H1 (cell line): ENCODE results near the gene MVP. TPM values are rescaled to one million over a fixed set of nuclear protein-coding genes. Genes with fewer than 3 reads are reported as not detected.

Source experiments
- CTCF ChIA-PET: fragments of 300-600 bp; sonication (Branson Sonifier 250); formaldehyde crosslinking; loops from one replicate; lab custom pipeline; 2021; ENCODE audit not compliant: partially characterized antibody; lab: Charles Lee
- POLR2A ChIA-PET: fragments of 300-600 bp; sonication (Branson Sonifier 250); formaldehyde crosslinking; loops from one replicate; lab custom pipeline; 2021; ENCODE audit warnings: inconsistent platforms; ENCODE audit not compliant: partially characterized antibody; lab: Charles Lee
- DNase-seq, 2 experiments: peaks; one replicate each; pipeline versions ENCODE4 v3.0.0 to v3.0.0-alpha.2; 2010 to 2022; ENCODE audit warnings: low spot score in 2 of 2, low read depth in 1 of 2, mixed read lengths in 1 of 2
- FAIRE-seq: peaks from 2 replicates; lab custom pipeline; 2011; peaks lifted over from hg19 to GRCh38; lab: Jason Lieb, UNC
- H2AFZ ChIP-seq: 2 replicates; pipeline ENCODE4 v1.8.1; 2012; ENCODE audit warnings: low read length, inconsistent platforms
- H2AK5ac ChIP-seq: 2 replicates; pipeline ENCODE4 v1.6.1; 2013; ENCODE audit warnings: low read depth, low read length
- H2BK120ac ChIP-seq: replicated peaks from 2 replicates; pipeline ENCODE3; 2013; ENCODE audit warnings: low read depth, low read length, inconsistent platforms
- H2BK12ac ChIP-seq: 2 replicates; pipeline ENCODE4 v1.6.1; 2013; ENCODE audit warnings: low read depth, low read length
- H2BK15ac ChIP-seq: 2 replicates; pipeline ENCODE4 v1.6.1; 2013; ENCODE audit warnings: low read length
- H2BK20ac ChIP-seq: 2 replicates; pipeline ENCODE4 v1.6.1; 2013; ENCODE audit warnings: low read length
- H2BK5ac ChIP-seq: 2 replicates; pipeline ENCODE4 v1.6.1; 2013; ENCODE audit warnings: low read depth, low read length
- H3K14ac ChIP-seq: 2 replicates; pipeline ENCODE4 v1.6.1; 2013; ENCODE audit warnings: inconsistent platforms; ENCODE audit not compliant: insufficient read length
- H3K18ac ChIP-seq: 2 replicates; pipeline ENCODE4 v1.6.1; 2013; ENCODE audit warnings: low read length; ENCODE audit errors: extremely low read depth
- H3K23ac ChIP-seq: 2 replicates; pipeline ENCODE4 v1.6.1; 2013; ENCODE audit warnings: inconsistent platforms; ENCODE audit not compliant: insufficient read length
- H3K23me2 ChIP-seq: 2 replicates; pipeline ENCODE4 v1.6.1; 2013; ENCODE audit warnings: low read depth, low read length
- H3K27ac ChIP-seq: 2 replicates; pipeline ENCODE4 v1.6.1; 2011; ENCODE audit warnings: low read depth, low read length, inconsistent platforms
- H3K27me3 ChIP-seq, 4 experiments: replicated peaks in 1 of 4; 1 replicate in 1 of 4; 2 replicates in 3 of 4; pipeline versions ENCODE4 v1.6.1 to v1.8.1; 2011 to 2013; ENCODE audit warnings: low read length in 3 of 4, mild to moderate bottlenecking in 3 of 4, inconsistent platforms in 2 of 4, mixed read lengths in 2 of 4, moderate library complexity in 1 of 4; ENCODE audit not compliant: control insufficient read depth in 3 of 4, insufficient read depth in 3 of 4; ENCODE audit errors: extremely low read depth in 1 of 4
- H3K36me3 ChIP-seq, 4 experiments: 2 replicates each; pipeline versions ENCODE4 v1.6.1 to v1.8.1; 2011 to 2013; ENCODE audit warnings: mild to moderate bottlenecking in 4 of 4, low read length in 3 of 4, moderate library complexity in 2 of 4, control low read depth in 1 of 4, inconsistent platforms in 1 of 4; ENCODE audit not compliant: insufficient read depth in 4 of 4, control insufficient read depth in 2 of 4
- H3K4ac ChIP-seq: replicated peaks from 2 replicates; pipeline ENCODE3; 2013; ENCODE audit warnings: low read length, low read depth, mixed read lengths, inconsistent platforms; ENCODE audit not compliant: insufficient read length
- H3K4me1 ChIP-seq, 4 experiments: replicated peaks in 1 of 4; 1 replicate in 1 of 4; 2 replicates in 3 of 4; pipeline versions ENCODE4 v1.6.1 to v1.8.1; 2011 to 2013; ENCODE audit warnings: low read length in 3 of 4, inconsistent platforms in 2 of 4, mixed read lengths in 1 of 4; ENCODE audit not compliant: insufficient read depth in 4 of 4, control insufficient read depth in 3 of 4
- H3K4me2 ChIP-seq, 2 experiments: 2 replicates each; pipeline versions ENCODE4 v1.6.1 to v1.8.1; 2011 to 2013; ENCODE audit warnings: low read depth in 2 of 2, low read length in 2 of 2, control low read depth in 1 of 2, inconsistent platforms in 1 of 2, mild to moderate bottlenecking in 1 of 2; ENCODE audit not compliant: insufficient read depth in 1 of 2
- H3K4me3 ChIP-seq, 4 experiments: fragments of 200-600, 300-600 bp in 1 of 4; sonication (generic), shearing (Covaris generic), sonication (Bioruptor Twin) in 1 of 4; 2 replicates each; pipeline versions ENCODE4 v1.5.1 to v1.8.1; 2011 to 2016; ENCODE audit warnings: low read length in 4 of 4, low read depth in 3 of 4, control low read depth in 2 of 4, inconsistent platforms in 2 of 4, mild to moderate bottlenecking in 2 of 4, mixed read lengths in 1 of 4, moderate library complexity in 1 of 4; ENCODE audit not compliant: insufficient read depth in 2 of 4; ENCODE audit errors: extremely low read depth in 1 of 4
- H3K56ac ChIP-seq: replicated peaks from 2 replicates; pipeline ENCODE3; 2013; ENCODE audit warnings: low read depth, mild to moderate bottlenecking, mixed read lengths, low read length, inconsistent platforms; ENCODE audit not compliant: insufficient read length
- H3K79me1 ChIP-seq: 2 replicates; pipeline ENCODE4 v1.6.1; 2013; ENCODE audit warnings: low read depth, low read length, control low read depth
- H3K79me2 ChIP-seq, 2 experiments: 2 replicates each; pipeline versions ENCODE4 v1.6.1 to v1.8.1; 2012 to 2013; ENCODE audit warnings: low read length in 2 of 2, mild to moderate bottlenecking in 2 of 2, inconsistent platforms in 1 of 2; ENCODE audit not compliant: insufficient read depth in 2 of 2, control insufficient read depth in 1 of 2
- H3K9ac ChIP-seq, 4 experiments: replicated peaks in 1 of 4; 1 replicate in 1 of 4; 2 replicates in 3 of 4; pipeline versions ENCODE4 v1.6.1 to v1.8.1; 2011 to 2013; ENCODE audit warnings: low read depth in 3 of 4, low read length in 3 of 4, control low read depth in 2 of 4, mild to moderate bottlenecking in 2 of 4, moderate library complexity in 2 of 4, inconsistent platforms in 1 of 4; ENCODE audit errors: extremely low read depth in 1 of 4
- H3K9me3 ChIP-seq, 2 experiments: 2 replicates each; pipeline versions ENCODE4 v1.6.1 to v1.8.1; 2012 to 2013; ENCODE audit warnings: mild to moderate bottlenecking in 2 of 2, moderate library complexity in 2 of 2, control low read depth in 1 of 2, inconsistent platforms in 1 of 2, low read depth in 1 of 2, low read length in 1 of 2, mixed read lengths in 1 of 2; ENCODE audit not compliant: insufficient read depth in 2 of 2
- H4K20me1 ChIP-seq, 2 experiments: replicated peaks in 1 of 2; 2 replicates each; pipeline versions ENCODE3 to v1.8.1; 2011 to 2013; ENCODE audit warnings: inconsistent platforms in 2 of 2, low read length in 2 of 2, mild to moderate bottlenecking in 1 of 2; ENCODE audit not compliant: insufficient read depth in 2 of 2, control insufficient read depth in 1 of 2
- H4K5ac ChIP-seq: 2 replicates; pipeline ENCODE4 v1.6.1; 2013; ENCODE audit warnings: low read length, low read depth, mixed read lengths, inconsistent platforms; ENCODE audit not compliant: insufficient read length
- H4K8ac ChIP-seq: 2 replicates; pipeline ENCODE4 v1.8.0; 2013; ENCODE audit warnings: mild to moderate bottlenecking, moderate library complexity, low read length, inconsistent platforms; ENCODE audit not compliant: insufficient read depth; ENCODE audit errors: extremely low read depth
- H4K91ac ChIP-seq: replicated peaks from 2 replicates; pipeline ENCODE3; 2013; ENCODE audit warnings: low read length, mixed read lengths, inconsistent platforms; ENCODE audit not compliant: insufficient read length
- ATF2 ChIP-seq: IDR thresholded peaks from 2 replicates; pipeline ENCODE4 v1.6.1; 2012; ENCODE audit warnings: low read length, inconsistent platforms
- HDAC2 ChIP-seq, 2 experiments: fragments of 300-600 bp in 1 of 2; sonication (generic) in 1 of 2; IDR thresholded peaks; 2 replicates each; pipeline ENCODE4 v1.6.1; 2011 to 2012; ENCODE audit warnings: low read depth in 2 of 2, low read length in 2 of 2, mild to moderate bottlenecking in 2 of 2, moderate library complexity in 2 of 2, borderline replicate concordance in 1 of 2, inconsistent platforms in 1 of 2
- POLR2AphosphoS5 ChIP-seq: IDR thresholded peaks from 2 replicates; pipeline ENCODE4 v1.6.1; 2011; ENCODE audit warnings: low read depth, low read length
- SAP30 ChIP-seq: fragments of 300-600 bp; sonication (generic); IDR thresholded peaks from 2 replicates; pipeline ENCODE4 v1.7.1; 2012; ENCODE audit warnings: low read length, moderate library complexity, mild to moderate bottlenecking, inconsistent platforms; ENCODE audit not compliant: insufficient read depth, insufficient replicate concordance
- SIX5 ChIP-seq: IDR thresholded peaks from 2 replicates; pipeline ENCODE4 v1.6.1; 2011; ENCODE audit warnings: mild to moderate bottlenecking, low read depth, low read length
- SP1 ChIP-seq: IDR thresholded peaks from 2 replicates; pipeline ENCODE4 v1.6.1; 2011; ENCODE audit warnings: low read depth, low read length
- SRF ChIP-seq: IDR thresholded peaks from 2 replicates; pipeline ENCODE4 v1.6.1; 2011; ENCODE audit warnings: mild to moderate bottlenecking, low read depth, low read length, moderate library complexity
- TAF1 ChIP-seq: IDR thresholded peaks from 2 replicates; pipeline ENCODE4 v1.6.1; 2011; ENCODE audit warnings: mild to moderate bottlenecking, low read depth, low read length
- TAF7 ChIP-seq: optimal IDR thresholded peaks from 2 replicates; pipeline ENCODE3; 2011; ENCODE audit warnings: low read depth, mild to moderate bottlenecking, inconsistent platforms, low read length, moderate library complexity, borderline replicate concordance
- WGBS, 2 experiments: shearing (Covaris generic) in 1 of 2; methylation state at CpG; one replicate each; pipeline versions ENCODE4 v1.1.6 to v1.1.7; 2013 to 2015; ENCODE audit warnings: low lambda C conversion rate in 2 of 2, mixed read lengths in 2 of 2, inconsistent platforms in 1 of 2, low coverage in 1 of 2, missing lambda C conversion rate in 1 of 2; ENCODE audit not compliant: insufficient replicate concordance in 2 of 2, insufficient coverage in 1 of 2, insufficient read length in 1 of 2; ENCODE audit errors: extremely low coverage in 1 of 2, missing lambda C conversion rate in 1 of 2; 5-methylcytosine and 5-hydroxymethylcytosine counted together
- polyA plus RNA-seq, 7 experiments: library from polyadenylated mRNA; depleted of rRNA in 3 of 7; stranded (reverse) in 5 of 7; unstranded in 2 of 7; fragments of >200 nt in 5 of 7; fragments of 200-250 nt in 2 of 7; gene quantifications; 1 replicate in 5 of 7; 2 replicates in 1 of 7; 4 replicates in 1 of 7; pipeline versions ENCODE4 v1.2.1 to v1.2.3, GENCODE V29; 2011 to 2013; ENCODE audit warnings: missing spikeins in 2 of 7, mixed read lengths in 2 of 7
- total RNA-seq: library from RNA; stranded (reverse); fragmentation: NEBNext Ultra II Directional; extraction: Animal tissue kit (Norgen Biotek cat#: 25700); gene quantifications from 2 replicates; pipeline ENCODE4 v1.2.1, GENCODE V29; 2021

The MVP gene
- total and polyA plus RNA-seq, 2 of the 8 experiments (the other 6 are each of a cell fraction or from before 2014, with no cell fraction given) = 1.9 TPM

- H2BK12ac ChIP-seq = peak overlapping the region; percentile 19; the same call in 1 of the 2 replicates
- peaks cover 7 to 30% of the 10 kb centered on the region in 2 experiments for H3K79me2 ChIP-seq
- H2BK20ac ChIP-seq = no peak overlapping the region
- H3K9me3 ChIP-seq = no peaks in the 10 kb centered on the region
- H3K4me1 ChIP-seq = peaks cover 0 to 52% (median 42%) of the 10 kb centered on the region in 4 experiments; a peak in 6 of 7 replicates
- 1% methylated on average over 31 of the region's 31 CpGs; no CpG with 5 or more reads in 1 of the 2 experiments for WGBS, 2 experiments
- peak overlapping the region; percentile 74 for H4K8ac ChIP-seq
- no peak overlapping the region for H2BK120ac ChIP-seq
- H3K18ac ChIP-seq = peak overlapping the region; percentile 65
- DNase-seq = peak; percentile 86 to 90
- no peaks in the 10 kb centered on the region; the same call in 1 of the 2 replicates for H3K79me1 ChIP-seq
- peak overlapping the region; percentile 75 to 85 (median 82) for H3K4me3 ChIP-seq
- H3K4ac ChIP-seq = peak overlapping the region; percentile 65
- no peak overlapping the region for H2AK5ac ChIP-seq
- no peak overlapping the region for H3K14ac ChIP-seq
- peak overlapping the region in 3 of 4 experiments; percentile 26 to 48 (median 45); a peak in 4 of 7 replicates for H3K9ac ChIP-seq
- H4K20me1 ChIP-seq = peaks cover 15 to 21% of the 10 kb centered on the region in 2 experiments
- H4K91ac ChIP-seq = peak overlapping the region; percentile 90
- no peak overlapping the region for H2AFZ ChIP-seq
- H3K56ac ChIP-seq = no peak overlapping the region
- H3K23me2 ChIP-seq = peaks cover 36% of the 10 kb centered on the region
- H3K27me3 ChIP-seq = no peaks in the 10 kb centered on the region
- no peak overlapping the region for H3K23ac ChIP-seq
- ChIA-PET POLR2A (interaction anchor here (0.6 to 4.0 kb wide), 17 partner anchors 9 to 220 kb away, joined by 3 to 31 read pairs (median 4); partner anchors contain the start of genes CDIPT, KIF22, MVP and QPRT), CTCF (interaction anchor here (1.1 kb wide), 1 partner anchor 37 kb away, joined by 5 read pairs; no protein-coding TSS in a partner anchor)
- FAIRE-seq = peak; percentile 94
- H3K27ac ChIP-seq = peak overlapping the region; percentile 64
- peak overlapping the region; percentile 73 for H4K5ac ChIP-seq
- peak overlapping the region; percentile 92; the same call in 1 of the 2 replicates for H2BK5ac ChIP-seq
- H3K4me2 ChIP-seq = peak overlapping the region; percentile 91 to 92
- H3K36me3 ChIP-seq = peaks cover 6 to 25% (median 10%) of the 10 kb centered on the region in 4 experiments
- no peak overlapping the region; the same call in 1 of the 2 replicates for H2BK15ac ChIP-seq
- TF ChIP-seq HDAC2 (IDR thresholded peaks at IDR 0.05; ENCODE audit: borderline replicate concordance in 1 of 2, low read depth in 2 of 2, low read length in 2 of 2) (0 out of 4 replicates have a peak, but pooled peaks of 1 of the 2 experiments have one; percentile 60), POLR2AphosphoS5 (peak; percentile 83), SIX5 (no peak), SRF (no peak), SP1 (peak; percentile 33; the same call in 1 of the 2 replicates), TAF1 (peak; percentile 52), ATF2 (0 out of 2 replicates have a peak, but pooled peaks have one; percentile 42), TAF7 (peak; percentile 17), SAP30 (peak; percentile 75)
These were observed 8.9 kb upstream of the MVP start for GRCh38 chr16:29811170-29811895.
